AG04450 (cell line): ENCODE data around the gene KPTN. TPM values are rescaled to one million over a fixed set of nuclear protein-coding genes. Genes with fewer than 3 reads are reported as not detected.

ENCODE experiments used
- CTCF ChIA-PET: fragments of 300-600, 350-600 bp; formaldehyde crosslinking; extraction: SDS; loops from one replicate; lab custom pipeline; 2022; ENCODE audit warnings: antibody characterized with exemption, inconsistent platforms; lab: Charles Lee
- POLR2A ChIA-PET: fragments of 350-600 bp; formaldehyde crosslinking; extraction: SDS; loops from one replicate; lab custom pipeline; 2021; ENCODE audit warnings: antibody characterized with exemption, inconsistent platforms; lab: Yijun Ruan, JAX
- DNase-seq: peaks from one replicate; pipeline ENCODE4 v3.0.0-alpha.2; 2011; ENCODE audit warnings: low read depth, low spot score
- H3K27ac ChIP-seq: one replicate; pipeline ENCODE4 v1.5.1; 2012; ENCODE audit warnings: low read depth, low read length, control low read depth
- H3K27me3 ChIP-seq: one replicate; pipeline ENCODE4 v1.6.0; 2012; ENCODE audit warnings: low read length; ENCODE audit not compliant: control insufficient read depth, insufficient read depth
- H3K4me3 ChIP-seq: 2 replicates; pipeline ENCODE4 v1.5.1; 2011; ENCODE audit warnings: mild to moderate bottlenecking, low read depth, low read length, control low read depth
- H3K9me3 ChIP-seq: 2 replicates; pipeline ENCODE4 v1.5.1; 2012; ENCODE audit warnings: low read length; ENCODE audit not compliant: control insufficient read depth, insufficient read depth
- CTCF ChIP-seq: IDR thresholded peaks from 2 replicates; pipeline ENCODE4 v1.5.1; 2011; ENCODE audit warnings: low read depth, low read length, control low read depth, inconsistent platforms
- polyA plus RNA-seq: library from polyadenylated mRNA; depleted of rRNA; stranded (reverse); fragments of >200 nt; gene quantifications from 2 replicates; pipeline ENCODE4 v1.2.3, GENCODE V29; 2011

KPTN gene
- polyA plus RNA-seq, 1 experiment = 5.7 TPM

- Histone ChIP-seq H3K4me3 (no peak overlapping the region), H3K27me3 (peaks cover 34% of the 10 kb centered on the region), H3K27ac (no peak overlapping the region), H3K9me3 (no peaks in the 10 kb centered on the region; the same call in 1 of the 2 replicates)
- POLR2A ChIA-PET = interaction anchor here (2.5 kb wide), 1 partner anchor 10 kb away, joined by 7 read pairs; the partner anchor contains the start of gene KPTN
- TF ChIP-seq CTCF = no peak
- DNase-seq = no peak
- CTCF ChIA-PET = interaction anchor here (0.7 to 1.0 kb wide), 2 partner anchors 27 to 36 kb away, joined by 3 read pairs; no protein-coding TSS in a partner anchor
Measured at GRCh38 chr19:47473336-47473735, 10.7 kb downstream of the KPTN start.

- Histone ChIP-seq H3K27me3 (peaks cover 42% of the 10 kb centered on the region), H3K9me3 (no peaks in the 10 kb centered on the region; the same call in 1 of the 2 replicates), H3K4me3 (peak within 1 kb of the TSS; percentile 3; the same call in 1 of the 2 replicates), H3K27ac (no peak within 1 kb of the TSS)
- POLR2A ChIA-PET = interaction anchor here (0.6 to 2.5 kb wide), 2 partner anchors 12 to 37 kb away, joined by 3 to 7 read pairs; partner anchors contain the start of gene KPTN
- peak; percentile 54 for DNase-seq
- CTCF ChIA-PET = no interaction called here
- no peak for TF ChIP-seq CTCF
Measured at GRCh38 chr19:47471733-47472457, 12.1 kb downstream of the KPTN start, which contains the start of gene SLC8A2. TSS of gene SLC8A2 (minus strand) at chr19:47471893. CDS start at chr19:47466403, 5,490 bp downstream.

GRCh38 chr19:47471381-47471732 is 12.7 kb downstream of the KPTN start:
- H3K27me3 ChIP-seq = peaks cover 42% of the 10 kb centered on the region
- TF ChIP-seq CTCF = no peak
- DNase-seq = no peak
- ChIA-PET POLR2A (interaction anchor here (2.5 kb wide), 1 partner anchor 12 kb away, joined by 7 read pairs; the partner anchor contains the start of gene KPTN), CTCF (no interaction called here)
- H3K27ac ChIP-seq = no peak overlapping the region
- H3K4me3 ChIP-seq = no peak overlapping the region
- H3K9me3 ChIP-seq = no peaks in the 10 kb centered on the region; the same call in 1 of the 2 replicates

GRCh38 chr19:47470447-47471195 is 13.4 kb downstream of the KPTN start:
- Histone ChIP-seq H3K27me3 (peaks cover 42% of the 10 kb centered on the region), H3K9me3 (no peaks in the 10 kb centered on the region; the same call in 1 of the 2 replicates), H3K27ac (no peak overlapping the region), H3K4me3 (no peak overlapping the region)
- POLR2A ChIA-PET = interaction anchor here (2.5 kb wide), 1 partner anchor 13 kb away, joined by 7 read pairs; the partner anchor contains the start of gene KPTN
- TF ChIP-seq CTCF = no peak
- CTCF ChIA-PET = no interaction called here
- no peak for DNase-seq
